ENCODE results near the gene C1orf141. TPM values are rescaled to one million over a fixed set of nuclear protein-coding genes. Genes with fewer than 3 reads are reported as not detected.

C1orf141 gene
- total and polyA plus RNA-seq, 9 of the 15 experiments (the other 6 are each of a cell fraction or from before 2014, with no cell fraction given), result not detected

DNA sequence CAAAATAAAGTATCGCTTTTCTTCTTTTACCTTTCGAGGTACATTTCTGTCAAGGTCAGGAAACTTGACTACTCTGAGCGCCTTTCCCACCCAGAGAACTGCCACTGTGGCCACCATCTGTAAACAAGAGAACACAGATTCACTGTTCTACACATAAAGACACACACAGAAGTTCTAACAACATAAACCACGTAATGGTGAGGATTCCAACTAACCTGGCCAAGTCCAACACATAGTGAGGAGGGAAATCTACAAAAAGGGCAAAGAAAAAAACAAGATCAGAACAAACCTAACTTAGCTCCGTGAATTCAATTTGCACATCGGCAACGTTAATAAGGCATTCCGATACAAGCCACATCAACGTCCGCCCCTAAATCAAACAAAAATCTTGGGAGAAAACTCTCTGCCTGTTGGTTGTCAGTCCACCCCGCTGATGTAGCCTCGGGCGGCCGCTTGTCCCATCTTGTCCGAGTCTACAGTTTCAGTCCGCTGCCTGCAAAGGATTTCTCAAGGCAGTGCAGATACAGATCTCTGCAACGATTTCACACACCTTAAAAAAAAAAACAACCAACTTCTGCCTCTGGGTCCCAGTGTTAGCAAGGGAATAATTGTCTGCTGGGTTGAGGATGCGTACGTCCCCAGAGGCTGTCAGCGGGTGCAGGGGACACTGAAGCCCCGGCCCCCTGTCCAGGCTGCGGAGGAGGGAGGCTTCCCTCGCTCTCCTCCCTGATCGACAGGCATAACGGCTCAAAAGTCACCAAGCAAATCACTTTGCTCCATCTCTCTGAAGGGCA, 81.8 kb downstream of the C1orf141 start (continued):
- no peak for TF ChIP-seq MGA (IDR thresholded peaks at IDR 0.05)
- no peak for TF ChIP-seq KLF16 (IDR thresholded peaks at IDR 0.05)
- TF ChIP-seq DIDO1 (tag; IDR thresholded peaks at IDR 0.05; ENCODE audit: low read depth), result no peak
- TF ChIP-seq SMAD3 (CRISPR knock-in tag; conservative IDR thresholded peaks at IDR 0.05), result no peak
- TF ChIP-seq FOXM1 (IDR thresholded peaks at IDR 0.05; ENCODE audit: low read depth), result no peak
- TF ChIP-seq FOXM1 (CRISPR knock-in tag; IDR thresholded peaks at IDR 0.05; ENCODE audit: low read depth), result no peak
- no peak for TF ChIP-seq LARP7 (IDR thresholded peaks at IDR 0.05)
- peak; percentile 21; the same call in 1 of the 2 replicates for TF ChIP-seq CTBP1 (IDR thresholded peaks at IDR 0.05; ENCODE audit: borderline replicate concordance)
- TF ChIP-seq ZNF347 (CRISPR knock-in tag; IDR thresholded peaks at IDR 0.05; ENCODE audit: low read depth), result no peak
- TF ChIP-seq ZNF695 (CRISPR knock-in tag; IDR thresholded peaks at IDR 0.05), result no peak
- TF ChIP-seq ZFPM2 (CRISPR knock-in tag; IDR thresholded peaks at IDR 0.05), result no peak
- TF ChIP-seq ESRRA (IDR thresholded peaks at IDR 0.05; ENCODE audit: borderline replicate concordance, low read depth), result no peak
- TF ChIP-seq PTTG1 (tag; IDR thresholded peaks at IDR 0.05; ENCODE audit: low read depth), result no peak
- TF ChIP-seq POLR2A (conservative IDR thresholded peaks at IDR 0.05), result no peak
- no peak for TF ChIP-seq KHSRP (IDR thresholded peaks at IDR 0.05)
- peak; percentile 5 for TF ChIP-seq HMGN3 (IDR thresholded peaks at IDR 0.05; ENCODE audit: borderline replicate concordance, extremely low read depth, insufficient read length, low read depth, low read length)
